GM23338 (cell line): Measurements from ENCODE around the gene TRIM54. TPM values are rescaled to one million over a fixed set of nuclear protein-coding genes. Genes with fewer than 3 reads are reported as not detected.

Source experiments
- ATAC-seq: fragments of 200-7000 bp; cut with Tn5 transposase; 3 replicates; pipeline ENCODE4 v1.9.1; 2020
- DNase-seq: peaks from one replicate; pipeline ENCODE4 v3.0.0-alpha.2; 2015; ENCODE audit warnings: low spot score
- H2AFZ ChIP-seq: fragments of 200-600 bp; sonication (generic); 2 replicates; pipeline ENCODE4 v1.8.0; 2016; ENCODE audit warnings: antibody characterized with exemption, mild to moderate bottlenecking, moderate library complexity
- H3F3A ChIP-seq: fragments of 200-600 bp; sonication (generic); replicated peaks from 2 replicates; pipeline ENCODE4 v1.8.0; 2017; ENCODE audit warnings: antibody characterized with exemption, mixed run types, low read depth
- H3K27ac ChIP-seq: fragments of 200-600 bp; sonication (generic); 2 replicates; pipeline ENCODE4 v1.6.1; 2016; ENCODE audit warnings: low read depth
- H3K27me3 ChIP-seq: fragments of 200-600 bp; sonication (generic); 2 replicates; pipeline ENCODE4 v1.8.0; 2016; ENCODE audit warnings: mild to moderate bottlenecking, mixed run types, moderate library complexity; ENCODE audit not compliant: insufficient read depth
- H3K36me3 ChIP-seq: fragments of 200-600 bp; sonication (generic); 2 replicates; pipeline ENCODE4 v1.8.0; 2016; ENCODE audit warnings: mild to moderate bottlenecking; ENCODE audit not compliant: insufficient read depth
- H3K4me1 ChIP-seq: fragments of 200-600 bp; sonication (generic); 2 replicates; pipeline ENCODE4 v1.8.0; 2016; ENCODE audit warnings: mild to moderate bottlenecking, moderate library complexity; ENCODE audit not compliant: insufficient read depth
- H3K4me2 ChIP-seq: fragments of 200-600 bp; sonication (generic); 2 replicates; pipeline ENCODE4 v1.7.1; 2017; ENCODE audit warnings: mixed run types
- H3K4me3 ChIP-seq: fragments of 200-600 bp; sonication (generic); 2 replicates; pipeline ENCODE4 v1.6.1; 2016; ENCODE audit warnings: mixed run types
- H3K79me2 ChIP-seq: fragments of 200-600 bp; sonication (generic); replicated peaks from 2 replicates; pipeline ENCODE4 v1.8.0; 2017; ENCODE audit warnings: mild to moderate bottlenecking; ENCODE audit not compliant: insufficient read depth
- H3K9me2 ChIP-seq: fragments of 200-600 bp; sonication (generic); 2 replicates; pipeline ENCODE4 v1.8.0; 2017; ENCODE audit not compliant: insufficient read depth
- H4K20me1 ChIP-seq: fragments of 200-600 bp; sonication (generic); replicated peaks from 2 replicates; pipeline ENCODE4 v1.8.0; 2017; ENCODE audit warnings: mild to moderate bottlenecking; ENCODE audit not compliant: insufficient read depth
- H3K27ac Mint-ChIP-seq: 2 replicates; pipeline ENCODE4 v1.8.0; 2020; ENCODE audit warnings: inconsistent platforms, mild to moderate bottlenecking, moderate library complexity, mixed read lengths
- H3K27me3 Mint-ChIP-seq: 3 replicates; pipeline ENCODE4 v1.8.0; 2022; ENCODE audit warnings: low read depth, mild to moderate bottlenecking, moderate library complexity, mixed read lengths, inconsistent platforms; ENCODE audit not compliant: insufficient read depth, poor library complexity
- H3K36me3 Mint-ChIP-seq: 3 replicates; pipeline ENCODE4 v1.8.0; 2021; ENCODE audit warnings: low read depth, mild to moderate bottlenecking, inconsistent platforms, moderate library complexity, mixed read lengths
- H3K4me1 Mint-ChIP-seq: 3 replicates; pipeline ENCODE4 v1.8.0; 2020; ENCODE audit warnings: mild to moderate bottlenecking, inconsistent platforms, mixed read lengths
- H3K4me3 Mint-ChIP-seq: 3 replicates; pipeline ENCODE4 v1.8.0; 2021; ENCODE audit warnings: moderate library complexity, mild to moderate bottlenecking, inconsistent platforms, mixed read lengths
- H3K9me3 Mint-ChIP-seq: 3 replicates; pipeline ENCODE4 v1.8.0; 2020; ENCODE audit warnings: moderate library complexity, mild to moderate bottlenecking, inconsistent platforms, mixed read lengths
- CTCF ChIP-seq, 2 experiments: fragments of 200-600 bp in 1 of 2; sonication (generic) in 1 of 2; conservative IDR thresholded peaks; 2 replicates each; pipeline versions ENCODE4 v1.5.1 to v1.6.1; 2016 to 2017; ENCODE audit warnings: antibody characterized with exemption in 2 of 2, low read depth in 2 of 2, mild to moderate bottlenecking in 2 of 2, moderate library complexity in 1 of 2
- ETS1 ChIP-seq: IDR thresholded peaks from 2 replicates; pipeline ENCODE4 v1.6.1; 2016; ENCODE audit warnings: antibody characterized with exemption
- EZH2 ChIP-seq: fragments of 200-600 bp; sonication (generic); IDR thresholded peaks from one replicate; pipeline ENCODE4 v1.8.0; 2017; ENCODE audit warnings: antibody characterized with exemption, mild to moderate bottlenecking, low read depth; ENCODE audit not compliant: unreplicated experiment
- JUNB ChIP-seq: IDR thresholded peaks from one replicate; pipeline ENCODE4 v1.6.1; 2016; ENCODE audit warnings: antibody characterized with exemption; ENCODE audit not compliant: unreplicated experiment
- NANOG ChIP-seq: IDR thresholded peaks from 2 replicates; pipeline ENCODE4 v1.6.1; 2016; ENCODE audit warnings: antibody characterized with exemption, borderline replicate concordance
- ZNF114 ChIP-seq: fragments of 250-450 bp; sonication (Bioruptor Pico); IDR thresholded peaks from 2 replicates; pipeline ENCODE4 v1.5.0; 2020; ENCODE audit warnings: mild to moderate bottlenecking, moderate library complexity
- ZNF462 ChIP-seq: fragments of 250-450 bp; sonication (Bioruptor Pico); IDR thresholded peaks from 2 replicates; pipeline ENCODE4 v1.5.0; 2020; ENCODE audit warnings: mild to moderate bottlenecking, moderate library complexity
- polyA plus RNA-seq: library from polyadenylated mRNA; unstranded; fragments of >200 nt; fragmentation: Nextera tagmentation; extraction: Ambion mirVana; gene quantifications from 2 replicates; pipeline ENCODE4 v1.2.1, GENCODE V29; 2016
- total RNA-seq: library from RNA; depleted of rRNA; stranded (reverse); fragments of >200 nt; shearing (Covaris generic); gene quantifications from 2 replicates; pipeline ENCODE4 v1.2.3, GENCODE V29; 2014

The TRIM54 gene
- total and polyA plus RNA-seq, 2 experiments from 2014 or later, result 1.6 to 3.3 TPM

GRCh38 chr2:27306136-27306535 lies 23.9 kb downstream of the TRIM54 start:
- H3F3A ChIP-seq, result peaks cover 10% of the 10 kb centered on the region; the same call in 1 of the 2 replicates
- no peaks in the 10 kb centered on the region for H3K9me3 Mint-ChIP-seq
- H3K4me3 ChIP-seq, result peak overlapping the region; percentile 55
- peaks cover 54% of the 10 kb centered on the region for H3K27me3 Mint-ChIP-seq
- H3K36me3 ChIP-seq, result no peaks in the 10 kb centered on the region
- peak; percentile 15 for ATAC-seq
- TF ChIP-seq ZNF462, result no peak
- peak; percentile 10 for TF ChIP-seq EZH2
- no peak for TF ChIP-seq NANOG
- H3K4me1 Mint-ChIP-seq, result peaks cover 6% of the 10 kb centered on the region
- no peak overlapping the region for H3K27ac Mint-ChIP-seq
- no peak overlapping the region for H3K27ac ChIP-seq
- H2AFZ ChIP-seq, result peak overlapping the region; percentile 94
- H4K20me1 ChIP-seq, result peaks cover 4% of the 10 kb centered on the region; the same call in 1 of the 2 replicates
- H3K9me2 ChIP-seq, result no peaks in the 10 kb centered on the region
- DNase-seq, result peak; percentile 46
- peaks cover 9% of the 10 kb centered on the region for H3K4me1 ChIP-seq
- H3K27me3 ChIP-seq, result peaks cover 57% of the 10 kb centered on the region
- H3K36me3 Mint-ChIP-seq, result 0 out of 3 replicates have a peak, but pooled peaks cover 5% of the 10 kb centered on the region
- peak overlapping the region; percentile 60 for H3K4me3 Mint-ChIP-seq
- H3K4me2 ChIP-seq, result peak overlapping the region; percentile 84
- H3K79me2 ChIP-seq, result no peaks in the 10 kb centered on the region

- Histone ChIP-seq H3K4me3 (peak overlapping the region; percentile 55), H3K4me1 (peaks cover 9% of the 10 kb centered on the region), H2AFZ (peak overlapping the region; percentile 94), H3K36me3 (no peaks in the 10 kb centered on the region), H3K9me2 (no peaks in the 10 kb centered on the region), H4K20me1 (peaks cover 4% of the 10 kb centered on the region; the same call in 1 of the 2 replicates), H3K79me2 (no peaks in the 10 kb centered on the region), H3K4me2 (peak overlapping the region; percentile 84), H3K27ac (no peak overlapping the region), H3K27me3 (peaks cover 57% of the 10 kb centered on the region), H3F3A (peaks cover 10% of the 10 kb centered on the region; the same call in 1 of the 2 replicates)
- DNase-seq (peak; percentile 76), ATAC-seq (peak; percentile 39)
- H3K4me1 Mint-ChIP-seq, result peaks cover 6% of the 10 kb centered on the region
- no peaks in the 10 kb centered on the region for H3K9me3 Mint-ChIP-seq
- H3K36me3 Mint-ChIP-seq, result 0 out of 3 replicates have a peak, but pooled peaks cover 5% of the 10 kb centered on the region
- peaks cover 54% of the 10 kb centered on the region for H3K27me3 Mint-ChIP-seq
- H3K27ac Mint-ChIP-seq, result no peak overlapping the region
- H3K4me3 Mint-ChIP-seq, result peak overlapping the region; percentile 60
- TF ChIP-seq ZNF114 (no peak), CTCF (conservative IDR thresholded peaks at IDR 0.05; ENCODE audit: low read depth in 2 of 2) (peak; percentile 25 to 32; a peak in 3 of 4 replicates), NANOG (no peak), EZH2 (peak; percentile 40), ETS1 (no peak), JUNB (no peak)
These were observed 24.5 kb downstream of the TRIM54 start for GRCh38 chr2:27306573-27307286.
